ENCODE results near the gene CD244. TPM values are rescaled to one million over a fixed set of nuclear protein-coding genes. Genes with fewer than 3 reads are reported as not detected.

CD244 gene
- total RNA-seq, 1 donor from 2014 or later, result 2.0 TPM

DNA sequence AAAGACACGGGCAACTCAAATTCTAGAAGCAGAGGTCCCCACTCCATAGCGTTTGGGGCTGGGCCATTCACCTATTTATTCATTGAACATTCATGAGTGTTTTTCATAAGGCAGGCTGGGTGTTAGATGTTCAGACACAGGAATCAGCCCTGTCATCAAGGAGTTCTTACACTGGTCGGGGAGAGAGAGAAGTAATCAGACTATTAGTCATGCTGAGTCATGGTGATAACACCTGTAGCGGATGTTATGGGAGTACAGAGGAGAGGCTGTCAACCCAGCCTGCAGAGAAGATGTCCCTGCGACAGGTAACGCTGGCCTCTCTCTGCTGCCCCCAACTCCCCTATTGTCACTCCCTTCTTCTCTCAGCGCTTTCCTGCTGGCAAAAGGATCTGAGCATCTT lies 49.5 kb downstream of the CD244 start:
- H3K9me3 ChIP-seq, result no peaks in the 10 kb centered on the region
- intact Hi-C loops (cut with DNase I), result no loop called here
- no peaks in the 10 kb centered on the region for H3K27me3 ChIP-seq
- H3K36me3 ChIP-seq, result no peaks in the 10 kb centered on the region
- no peaks in the 10 kb centered on the region for H3K4me1 ChIP-seq
- DNase-seq (ENCODE audit: extremely low spot score in 2 of 2), result no peak
- H3K27ac ChIP-seq, result no peak overlapping the region
- TF ChIP-seq POLR2AphosphoS5 (IDR thresholded peaks at IDR 0.05; ENCODE audit: insufficient read depth in 1 of 2, low read depth in 1 of 2), result no peak
- TF ChIP-seq POLR2A (IDR thresholded peaks at IDR 0.05), result no peak
- TF ChIP-seq, protein P1, sequence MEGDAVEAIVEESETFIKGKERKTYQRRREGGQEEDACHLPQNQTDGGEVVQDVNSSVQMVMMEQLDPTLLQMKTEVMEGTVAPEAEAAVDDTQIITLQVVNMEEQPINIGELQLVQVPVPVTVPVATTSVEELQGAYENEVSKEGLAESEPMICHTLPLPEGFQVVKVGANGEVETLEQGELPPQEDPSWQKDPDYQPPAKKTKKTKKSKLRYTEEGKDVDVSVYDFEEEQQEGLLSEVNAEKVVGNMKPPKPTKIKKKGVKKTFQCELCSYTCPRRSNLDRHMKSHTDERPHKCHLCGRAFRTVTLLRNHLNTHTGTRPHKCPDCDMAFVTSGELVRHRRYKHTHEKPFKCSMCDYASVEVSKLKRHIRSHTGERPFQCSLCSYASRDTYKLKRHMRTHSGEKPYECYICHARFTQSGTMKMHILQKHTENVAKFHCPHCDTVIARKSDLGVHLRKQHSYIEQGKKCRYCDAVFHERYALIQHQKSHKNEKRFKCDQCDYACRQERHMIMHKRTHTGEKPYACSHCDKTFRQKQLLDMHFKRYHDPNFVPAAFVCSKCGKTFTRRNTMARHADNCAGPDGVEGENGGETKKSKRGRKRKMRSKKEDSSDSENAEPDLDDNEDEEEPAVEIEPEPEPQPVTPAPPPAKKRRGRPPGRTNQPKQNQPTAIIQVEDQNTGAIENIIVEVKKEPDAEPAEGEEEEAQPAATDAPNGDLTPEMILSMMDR (IDR thresholded peaks at IDR 0.05), result no peak
- H3K4me3 ChIP-seq, result no peak overlapping the region

DNA sequence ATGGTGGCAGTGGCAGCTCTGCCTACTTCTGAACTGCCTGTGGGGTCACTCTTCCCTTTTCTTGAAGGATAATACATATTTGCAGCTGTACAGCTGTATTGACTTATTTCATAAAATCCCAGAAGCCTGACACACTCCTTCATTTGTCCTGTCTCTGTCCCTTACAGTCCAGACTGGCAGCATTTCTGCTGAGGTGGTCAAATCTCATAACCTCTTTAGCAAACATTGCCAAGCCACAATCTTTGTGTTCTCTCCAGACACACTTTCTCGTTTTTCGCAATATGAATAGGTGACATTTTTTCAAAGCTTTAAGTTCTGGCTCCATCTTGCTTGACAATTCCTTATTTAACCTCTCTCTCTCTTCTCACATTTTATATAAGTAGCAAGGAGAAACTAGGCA lies 51.5 kb downstream of the CD244 start:
- H3K27me3 ChIP-seq, result no peaks in the 10 kb centered on the region
- no peaks in the 10 kb centered on the region for H3K4me1 ChIP-seq
- no peaks in the 10 kb centered on the region for H3K9me3 ChIP-seq
- intact Hi-C loops (cut with DNase I), result no loop called here
- H3K4me3 ChIP-seq, result no peak overlapping the region
- no peaks in the 10 kb centered on the region for H3K36me3 ChIP-seq
- TF ChIP-seq POLR2A (IDR thresholded peaks at IDR 0.05) (no peak), POLR2AphosphoS5 (IDR thresholded peaks at IDR 0.05; ENCODE audit: insufficient read depth in 1 of 2, low read depth in 1 of 2) (no peak)
- TF ChIP-seq, protein P1 (IDR thresholded peaks at IDR 0.05), result no peak
- no peak overlapping the region for H3K27ac ChIP-seq
- DNase-seq (ENCODE audit: extremely low spot score in 2 of 2), result no peak

DNA sequence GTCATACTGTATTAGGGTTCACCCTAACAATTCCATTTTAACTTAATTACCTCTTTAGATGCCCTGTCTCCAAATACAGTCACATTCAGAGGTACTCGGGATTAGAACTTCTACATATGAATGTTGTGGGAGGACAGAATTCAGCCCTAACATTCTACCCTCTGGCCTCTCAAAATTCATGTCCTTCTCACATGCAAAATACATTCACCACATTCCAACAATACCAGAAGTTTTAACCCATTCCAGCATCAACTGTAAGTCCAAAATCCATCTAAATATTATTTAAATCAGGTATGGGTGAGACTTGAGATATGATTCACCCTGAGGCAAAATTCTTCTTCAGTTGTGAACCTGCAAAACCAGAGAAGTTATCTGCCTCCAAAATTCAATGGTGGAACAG lies 52.2 kb downstream of the CD244 start:
- Histone ChIP-seq H3K4me1 (no peaks in the 10 kb centered on the region), H3K4me3 (no peak overlapping the region), H3K27me3 (no peaks in the 10 kb centered on the region), H3K9me3 (no peaks in the 10 kb centered on the region), H3K27ac (no peak overlapping the region), H3K36me3 (no peaks in the 10 kb centered on the region)
- TF ChIP-seq POLR2AphosphoS5 (IDR thresholded peaks at IDR 0.05; ENCODE audit: insufficient read depth in 1 of 2, low read depth in 1 of 2) (no peak), POLR2A (IDR thresholded peaks at IDR 0.05) (no peak)
- TF ChIP-seq, protein P1 (IDR thresholded peaks at IDR 0.05), result no peak
- no peak for DNase-seq (ENCODE audit: extremely low spot score in 2 of 2)
- intact Hi-C loops (cut with DNase I), result no loop called here

DNA sequence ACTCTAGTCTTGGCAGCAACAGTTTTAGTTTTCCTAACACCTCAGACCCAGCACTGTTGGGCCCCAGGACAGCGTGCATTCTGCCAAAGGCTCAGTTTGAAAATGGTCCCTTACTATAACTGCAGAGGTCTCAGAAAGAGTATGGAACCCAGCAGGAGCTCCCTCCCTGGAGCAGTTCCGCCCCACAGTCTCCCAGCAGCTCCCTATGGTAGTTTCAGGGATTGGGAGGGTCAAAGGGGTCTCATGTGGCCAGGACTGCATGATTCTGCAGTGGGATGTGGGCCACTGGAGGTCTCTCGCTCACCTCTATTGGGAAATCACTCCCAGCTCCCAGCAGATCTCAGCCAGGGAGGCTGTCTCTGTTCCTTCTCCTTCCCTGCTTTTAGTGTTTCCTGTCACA lies 54.4 kb downstream of the CD244 start:
- Histone ChIP-seq H3K27me3 (no peaks in the 10 kb centered on the region), H3K36me3 (no peaks in the 10 kb centered on the region), H3K4me1 (no peaks in the 10 kb centered on the region), H3K9me3 (no peaks in the 10 kb centered on the region), H3K4me3 (no peak overlapping the region), H3K27ac (no peak overlapping the region)
- DNase-seq (ENCODE audit: extremely low spot score in 2 of 2), result no peak
- intact Hi-C loops (cut with DNase I), result no loop called here
- TF ChIP-seq, protein P1 (IDR thresholded peaks at IDR 0.05), result no peak
- TF ChIP-seq POLR2A (IDR thresholded peaks at IDR 0.05) (no peak), POLR2AphosphoS5 (IDR thresholded peaks at IDR 0.05; ENCODE audit: insufficient read depth in 1 of 2, low read depth in 1 of 2) (no peak)

DNA sequence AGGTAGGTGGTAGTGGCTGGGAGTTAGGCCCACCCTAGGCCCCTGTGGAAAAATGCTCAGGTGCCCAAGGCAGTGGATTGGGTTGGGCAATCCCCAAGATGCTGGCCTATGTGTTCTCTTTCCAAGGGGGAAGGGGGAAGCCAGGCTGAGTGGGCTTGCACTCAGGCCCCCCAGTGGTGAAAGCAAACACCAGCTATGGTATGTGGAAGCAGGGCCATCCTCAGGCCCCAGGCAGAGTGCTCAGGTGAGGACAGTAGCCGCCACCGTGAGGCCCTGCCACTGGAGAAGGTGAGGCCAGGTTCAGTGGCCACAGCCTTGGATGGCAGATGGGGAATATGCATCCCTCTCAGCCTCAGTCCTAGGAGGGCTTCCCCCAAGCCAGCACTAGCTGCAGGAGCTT lies 54.9 kb downstream of the CD244 start:
- H3K27ac ChIP-seq, result no peak overlapping the region
- intact Hi-C loops (cut with DNase I), result no loop called here
- H3K36me3 ChIP-seq, result no peaks in the 10 kb centered on the region
- H3K4me1 ChIP-seq, result no peaks in the 10 kb centered on the region
- H3K4me3 ChIP-seq, result no peak overlapping the region
- TF ChIP-seq, protein P1 (IDR thresholded peaks at IDR 0.05), result no peak
- TF ChIP-seq POLR2AphosphoS5 (IDR thresholded peaks at IDR 0.05; ENCODE audit: insufficient read depth in 1 of 2, low read depth in 1 of 2) (no peak), POLR2A (IDR thresholded peaks at IDR 0.05) (no peak)
- H3K27me3 ChIP-seq, result no peaks in the 10 kb centered on the region
- H3K9me3 ChIP-seq, result no peaks in the 10 kb centered on the region
- DNase-seq (ENCODE audit: extremely low spot score in 2 of 2), result no peak
